Erythroblast (primary cell): ENCODE measurements around the gene DNAH17.

Experiments used
- GATA1 ChIP-seq: IDR thresholded peaks from 2 replicates; pipeline ENCODE4 v1.6.1; 2011; ENCODE audit warnings: low read depth, mild to moderate bottlenecking, control low read depth, low read length, moderate library complexity
- POLR2A ChIP-seq: IDR thresholded peaks from 2 replicates; pipeline ENCODE4 v1.6.1; 2011; ENCODE audit warnings: mild to moderate bottlenecking, low read length

GRCh38 chr17:78588258-78589030 is 11.2 kb upstream of the DNAH17 start:
- TF ChIP-seq POLR2A (no peak), GATA1 (no peak)
